Astrocyte (in vitro differentiated cells and primary cell): Measurements from ENCODE around the gene VWC2. TPM values are rescaled to one million over a fixed set of nuclear protein-coding genes. Genes with fewer than 3 reads are reported as not detected.

Source experiments
- DNase-seq: peaks from one replicate; pipeline ENCODE4 v3.0.0-alpha.2; 2010; ENCODE audit warnings: low read depth
- FAIRE-seq: peaks from 2 replicates; lab custom pipeline; 2011; peaks lifted over from hg19 to GRCh38; lab: Jason Lieb, UNC
- H2AFZ ChIP-seq: 2 replicates; pipeline ENCODE4 v1.6.0; 2012; ENCODE audit warnings: low read depth, low read length, inconsistent platforms
- H3K27ac ChIP-seq: 2 replicates; pipeline ENCODE4 v1.5.1; 2011; ENCODE audit warnings: low read depth, low read length, inconsistent platforms
- H3K27me3 ChIP-seq: 2 replicates; pipeline ENCODE4 v1.6.0; 2011; ENCODE audit warnings: low read length, inconsistent platforms; ENCODE audit not compliant: insufficient read depth
- H3K36me3 ChIP-seq: 2 replicates; pipeline ENCODE4 v1.5.1; 2011; ENCODE audit warnings: low read length, inconsistent platforms; ENCODE audit not compliant: insufficient read depth
- H3K4me1 ChIP-seq: 2 replicates; pipeline ENCODE4 v1.5.1; 2011; ENCODE audit warnings: low read length, inconsistent platforms; ENCODE audit not compliant: insufficient read depth
- H3K4me2 ChIP-seq: 2 replicates; pipeline ENCODE4 v1.6.0; 2012; ENCODE audit warnings: low read length, inconsistent platforms
- H3K4me3 ChIP-seq: 2 replicates; pipeline ENCODE4 v1.5.1; 2011; ENCODE audit warnings: low read depth, mild to moderate bottlenecking, low read length, inconsistent platforms; ENCODE audit not compliant: insufficient read depth
- H3K79me2 ChIP-seq: 2 replicates; pipeline ENCODE4 v1.6.0; 2012; ENCODE audit warnings: mild to moderate bottlenecking, low read length, inconsistent platforms; ENCODE audit not compliant: insufficient read depth
- H3K9ac ChIP-seq: 2 replicates; pipeline ENCODE4 v1.6.0; 2012; ENCODE audit warnings: mild to moderate bottlenecking, low read length, inconsistent platforms
- H3K9me3 ChIP-seq: 2 replicates; pipeline ENCODE4 v1.5.1; 2012; ENCODE audit warnings: low read depth, mild to moderate bottlenecking, low read length, inconsistent platforms; ENCODE audit not compliant: insufficient read depth
- H4K20me1 ChIP-seq: 2 replicates; pipeline ENCODE4 v1.6.0; 2012; ENCODE audit warnings: low read length, inconsistent platforms; ENCODE audit not compliant: insufficient read depth
- H3K27ac Mint-ChIP-seq: one replicate; pipeline ENCODE4 v1.8.0; 2021; ENCODE audit warnings: mild to moderate bottlenecking, mixed read lengths; ENCODE audit not compliant: unreplicated experiment
- H3K27me3 Mint-ChIP-seq: one replicate; pipeline ENCODE4 v1.8.0; 2021; ENCODE audit warnings: low read depth, mixed read lengths; ENCODE audit not compliant: unreplicated experiment
- H3K36me3 Mint-ChIP-seq: one replicate; pipeline ENCODE4 v1.8.0; 2021; ENCODE audit warnings: low read depth, mixed read lengths; ENCODE audit not compliant: unreplicated experiment
- H3K4me1 Mint-ChIP-seq: one replicate; pipeline ENCODE4 v1.8.0; 2021; ENCODE audit warnings: low read depth, mixed read lengths; ENCODE audit not compliant: unreplicated experiment
- H3K4me3 Mint-ChIP-seq: one replicate; pipeline ENCODE4 v1.8.0; 2021; ENCODE audit warnings: mild to moderate bottlenecking, moderate library complexity, mixed read lengths; ENCODE audit not compliant: unreplicated experiment
- H3K9me3 Mint-ChIP-seq: one replicate; pipeline ENCODE4 v1.8.0; 2021; ENCODE audit warnings: mild to moderate bottlenecking, mixed read lengths; ENCODE audit not compliant: unreplicated experiment
- EZH2 ChIP-seq: IDR thresholded peaks from 2 replicates; pipeline ENCODE4 v1.6.1; 2012; ENCODE audit warnings: mild to moderate bottlenecking, low read length, inconsistent platforms; ENCODE audit not compliant: insufficient read depth
- total RNA-seq: library from RNA; stranded (reverse); gene quantifications from 2 replicates; pipeline ENCODE4 v1.2.1, GENCODE V29; 2021
- TF ChIP-seq, protein P1 (sequence below): IDR thresholded peaks from 2 replicates; pipeline ENCODE4 v1.5.1; 2011; ENCODE audit warnings: low read depth, mild to moderate bottlenecking, inconsistent platforms, low read length, moderate library complexity; ENCODE audit not compliant: insufficient read depth

VWC2 gene
- total RNA-seq, 1 donor from 2014 or later = not detected

DNA sequence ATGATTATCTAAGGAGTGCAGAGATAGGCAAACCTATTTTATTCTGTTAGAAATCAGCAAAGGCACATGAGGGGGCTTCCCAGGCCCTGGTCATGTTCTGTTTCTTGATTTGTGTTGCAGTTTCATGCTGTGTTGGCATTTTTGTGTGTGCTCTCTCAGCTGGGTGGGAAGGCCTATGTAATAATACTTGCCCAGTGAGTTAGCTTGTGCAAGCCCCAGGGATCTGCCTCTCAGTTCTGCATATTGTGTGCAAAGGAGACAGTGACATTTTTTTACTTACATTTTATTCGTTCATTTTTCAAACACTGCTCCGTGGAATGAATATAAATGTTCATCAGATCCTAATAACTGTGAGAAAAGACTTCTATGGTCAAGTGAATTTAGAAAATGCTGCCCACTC is 119.0 kb downstream of the VWC2 start:
- H3K27me3 Mint-ChIP-seq = no peaks in the 10 kb centered on the region
- no peak for FAIRE-seq
- no peaks in the 10 kb centered on the region for H3K36me3 ChIP-seq
- H3K9me3 ChIP-seq = no peaks in the 10 kb centered on the region
- no peak for TF ChIP-seq EZH2
- TF ChIP-seq, protein P1, sequence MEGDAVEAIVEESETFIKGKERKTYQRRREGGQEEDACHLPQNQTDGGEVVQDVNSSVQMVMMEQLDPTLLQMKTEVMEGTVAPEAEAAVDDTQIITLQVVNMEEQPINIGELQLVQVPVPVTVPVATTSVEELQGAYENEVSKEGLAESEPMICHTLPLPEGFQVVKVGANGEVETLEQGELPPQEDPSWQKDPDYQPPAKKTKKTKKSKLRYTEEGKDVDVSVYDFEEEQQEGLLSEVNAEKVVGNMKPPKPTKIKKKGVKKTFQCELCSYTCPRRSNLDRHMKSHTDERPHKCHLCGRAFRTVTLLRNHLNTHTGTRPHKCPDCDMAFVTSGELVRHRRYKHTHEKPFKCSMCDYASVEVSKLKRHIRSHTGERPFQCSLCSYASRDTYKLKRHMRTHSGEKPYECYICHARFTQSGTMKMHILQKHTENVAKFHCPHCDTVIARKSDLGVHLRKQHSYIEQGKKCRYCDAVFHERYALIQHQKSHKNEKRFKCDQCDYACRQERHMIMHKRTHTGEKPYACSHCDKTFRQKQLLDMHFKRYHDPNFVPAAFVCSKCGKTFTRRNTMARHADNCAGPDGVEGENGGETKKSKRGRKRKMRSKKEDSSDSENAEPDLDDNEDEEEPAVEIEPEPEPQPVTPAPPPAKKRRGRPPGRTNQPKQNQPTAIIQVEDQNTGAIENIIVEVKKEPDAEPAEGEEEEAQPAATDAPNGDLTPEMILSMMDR = no peak
- no peaks in the 10 kb centered on the region for H3K79me2 ChIP-seq
- peaks cover 4% of the 10 kb centered on the region for H3K9me3 Mint-ChIP-seq
- H3K4me1 Mint-ChIP-seq = no peaks in the 10 kb centered on the region
- no peaks in the 10 kb centered on the region for H4K20me1 ChIP-seq
- no peaks in the 10 kb centered on the region for H3K27me3 ChIP-seq
- H3K4me1 ChIP-seq = no peaks in the 10 kb centered on the region
- DNase-seq = no peak
- no peak overlapping the region for H2AFZ ChIP-seq
- H3K9ac ChIP-seq = no peak overlapping the region
- no peak overlapping the region for H3K27ac Mint-ChIP-seq
- no peak overlapping the region for H3K27ac ChIP-seq
- no peak overlapping the region for H3K4me3 Mint-ChIP-seq
- no peaks in the 10 kb centered on the region for H3K36me3 Mint-ChIP-seq
- H3K4me3 ChIP-seq = no peak overlapping the region
- no peak overlapping the region for H3K4me2 ChIP-seq

DNA sequence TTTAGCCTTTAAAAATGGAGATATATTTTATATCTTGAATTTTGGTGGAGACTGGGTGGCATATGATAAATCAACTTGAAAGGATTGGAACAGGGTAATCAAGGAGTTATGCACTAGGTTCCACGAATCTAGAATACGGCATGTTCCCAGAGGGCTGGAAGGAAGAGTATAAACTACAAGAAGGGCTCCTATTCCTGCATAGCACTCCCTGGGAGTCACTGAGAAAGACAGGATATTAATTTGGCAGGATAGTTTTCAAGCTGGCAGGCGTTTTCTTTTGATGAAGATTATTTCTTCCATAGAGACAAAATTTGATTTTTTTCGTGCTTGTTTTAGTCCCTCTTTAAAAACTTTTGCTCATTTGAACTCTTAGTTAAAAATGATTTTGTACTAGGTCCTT is 119.7 kb downstream of the VWC2 start:
- no peaks in the 10 kb centered on the region for H4K20me1 ChIP-seq
- DNase-seq (no peak), FAIRE-seq (no peak)
- no peaks in the 10 kb centered on the region for H3K27me3 ChIP-seq
- no peak overlapping the region for H3K9ac ChIP-seq
- no peak overlapping the region for H3K27ac Mint-ChIP-seq
- H3K9me3 Mint-ChIP-seq = peaks cover 4% of the 10 kb centered on the region
- no peak overlapping the region for H3K4me3 Mint-ChIP-seq
- H3K4me2 ChIP-seq = no peak overlapping the region
- no peaks in the 10 kb centered on the region for H3K36me3 ChIP-seq
- no peak overlapping the region for H3K4me3 ChIP-seq
- H3K9me3 ChIP-seq = no peaks in the 10 kb centered on the region
- H2AFZ ChIP-seq = no peak overlapping the region
- H3K27ac ChIP-seq = no peak overlapping the region
- no peak for TF ChIP-seq EZH2
- TF ChIP-seq, protein P1 = no peak
- no peaks in the 10 kb centered on the region for H3K4me1 ChIP-seq
- no peaks in the 10 kb centered on the region for H3K4me1 Mint-ChIP-seq
- no peaks in the 10 kb centered on the region for H3K27me3 Mint-ChIP-seq
- no peaks in the 10 kb centered on the region for H3K36me3 Mint-ChIP-seq
- H3K79me2 ChIP-seq = no peaks in the 10 kb centered on the region

DNA sequence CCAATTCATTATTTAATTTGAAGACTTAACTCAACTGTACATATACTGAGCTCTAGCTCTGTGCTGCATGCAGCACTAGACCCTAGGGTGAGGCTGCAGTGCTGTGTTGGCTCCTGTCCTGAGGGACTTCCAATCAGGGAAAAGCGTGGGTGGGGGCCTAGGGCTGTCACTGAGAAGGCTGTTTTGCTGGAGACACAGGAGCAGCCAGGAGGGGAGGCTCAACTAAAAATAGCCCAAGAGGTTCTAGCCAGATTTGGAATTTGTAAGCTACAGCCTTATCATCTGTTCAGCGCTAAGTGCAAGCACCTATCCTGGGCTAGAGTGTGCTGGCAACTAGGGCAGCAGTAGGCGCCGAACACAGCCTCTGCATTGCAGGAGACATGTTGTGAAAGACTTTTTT is 121.1 kb downstream of the VWC2 start:
- Histone ChIP-seq H3K36me3 (no peaks in the 10 kb centered on the region), H3K9ac (no peak overlapping the region), H4K20me1 (no peaks in the 10 kb centered on the region), H3K27ac (no peak overlapping the region), H3K79me2 (no peaks in the 10 kb centered on the region), H3K4me2 (no peak overlapping the region), H3K4me3 (no peak overlapping the region), H3K27me3 (no peaks in the 10 kb centered on the region), H3K4me1 (no peaks in the 10 kb centered on the region), H2AFZ (no peak overlapping the region), H3K9me3 (no peaks in the 10 kb centered on the region)
- no peaks in the 10 kb centered on the region for H3K27me3 Mint-ChIP-seq
- FAIRE-seq = no peak
- peaks cover 4% of the 10 kb centered on the region for H3K9me3 Mint-ChIP-seq
- no peaks in the 10 kb centered on the region for H3K4me1 Mint-ChIP-seq
- no peaks in the 10 kb centered on the region for H3K36me3 Mint-ChIP-seq
- DNase-seq = no peak
- TF ChIP-seq, protein P1 = no peak
- no peak for TF ChIP-seq EZH2
- no peak overlapping the region for H3K4me3 Mint-ChIP-seq
- H3K27ac Mint-ChIP-seq = no peak overlapping the region
